Measurements from ENCODE around the gene CYTH3. TPM values are rescaled to one million over a fixed set of nuclear protein-coding genes. Genes with fewer than 3 reads are reported as not detected.
"Not testable (repeated sequence)": the region's sequence is repeated elsewhere in the genome, so short reads cannot be mapped to it uniquely, and the experiment has no call there.

CYTH3 gene
- total RNA-seq, 1 donor from 2014 or later, result 14.9 TPM

GRCh38 chr7:6232534-6232933 lies 39.9 kb downstream of the CYTH3 start:
- no peak for DNase-seq (ENCODE audit: low spot score)

GRCh38 chr7:6232116-6232515 lies 40.3 kb downstream of the CYTH3 start:
- DNase-seq (ENCODE audit: low spot score), result no peak

GRCh38 chr7:6231184-6231583 lies 41.2 kb downstream of the CYTH3 start:
- DNase-seq (ENCODE audit: low spot score), result no peak

- not testable (repeated sequence) for DNase-seq (ENCODE audit: low spot score)
These were observed 43.1 kb downstream of the CYTH3 start for GRCh38 chr7:6229284-6229683.

- no peak for DNase-seq (ENCODE audit: low spot score)
These were observed 43.8 kb downstream of the CYTH3 start for GRCh38 chr7:6228361-6229229.

GRCh38 chr7:6227294-6227846 lies 45.1 kb downstream of the CYTH3 start:
- DNase-seq (ENCODE audit: low spot score), result no peak

GRCh38 chr7:6226194-6226799 lies 46.1 kb downstream of the CYTH3 start:
- DNase-seq (ENCODE audit: low spot score), result no peak

GRCh38 chr7:6223411-6223810 lies 49.0 kb downstream of the CYTH3 start:
- DNase-seq (ENCODE audit: low spot score), result not testable (repeated sequence)

GRCh38 chr7:6223010-6223409 lies 49.4 kb downstream of the CYTH3 start:
- DNase-seq (ENCODE audit: low spot score), result not testable (repeated sequence)

- no peak for DNase-seq (ENCODE audit: low spot score)
These were observed 50.8 kb downstream of the CYTH3 start for GRCh38 chr7:6221340-6222319.

GRCh38 chr7:6218329-6218728 lies 54.1 kb downstream of the CYTH3 start:
- no peak for DNase-seq (ENCODE audit: low spot score)

- DNase-seq (ENCODE audit: low spot score), result no peak
These were observed 60.4 kb downstream of the CYTH3 start for GRCh38 chr7:6212008-6212407.

GRCh38 chr7:6210621-6211372 lies 61.6 kb downstream of the CYTH3 start:
- no peak for DNase-seq (ENCODE audit: low spot score)

- DNase-seq (ENCODE audit: low spot score), result no peak
These were observed 63.1 kb downstream of the CYTH3 start for GRCh38 chr7:6209340-6209739.

- DNase-seq (ENCODE audit: low spot score), result no peak
These were observed 63.7 kb downstream of the CYTH3 start for GRCh38 chr7:6208573-6209328.

- DNase-seq (ENCODE audit: low spot score), result no peak
These were observed 66.3 kb downstream of the CYTH3 start for GRCh38 chr7:6205971-6206660.

GRCh38 chr7:6203381-6203780 lies 69.0 kb downstream of the CYTH3 start:
- DNase-seq (ENCODE audit: low spot score), result no peak

GRCh38 chr7:6202117-6202516 lies 70.3 kb downstream of the CYTH3 start:
- no peak for DNase-seq (ENCODE audit: low spot score)

GRCh38 chr7:6200971-6201370 lies 71.5 kb downstream of the CYTH3 start:
- no peak for DNase-seq (ENCODE audit: low spot score)

Data from ureter (tissue), 1 donor.